ENCODE results near the gene GRAMD2B. TPM values are rescaled to one million over a fixed set of nuclear protein-coding genes. Genes with fewer than 3 reads are reported as not detected.

The GRAMD2B gene
- total RNA-seq, 1 experiment from 2014 or later = 38.3 TPM

DNA sequence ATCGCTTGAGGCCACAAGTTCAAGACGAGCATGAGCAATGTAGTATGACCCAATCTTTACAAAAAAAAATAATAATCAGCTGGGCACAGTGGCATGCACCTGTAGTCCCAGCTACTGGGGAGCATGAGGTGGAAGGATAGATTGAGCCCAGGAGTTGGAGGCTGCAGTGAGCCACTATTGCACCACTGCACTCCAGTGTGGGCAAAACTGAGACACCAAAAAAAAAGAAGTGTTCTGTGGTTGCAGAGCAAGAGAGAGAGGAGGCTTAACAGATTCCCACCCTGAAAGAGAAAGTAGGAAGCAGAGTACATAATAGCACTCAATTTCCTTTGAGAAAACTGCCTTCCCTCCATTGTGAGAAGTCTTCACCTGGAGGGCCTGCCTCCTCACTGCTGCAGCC, 119.2 kb downstream of the GRAMD2B start:
- in situ Hi-C loops (cut with HindIII; ENCODE audit: low pct_unique_long_range_greater_than_20kb, low sequenced_read_pairs) = loop anchor here (25.0 kb wide), 2 partner anchors 180 to 305 kb away; no protein-coding TSS in a partner anchor
- no peak for DNase-seq (ENCODE audit: low read depth)

DNA sequence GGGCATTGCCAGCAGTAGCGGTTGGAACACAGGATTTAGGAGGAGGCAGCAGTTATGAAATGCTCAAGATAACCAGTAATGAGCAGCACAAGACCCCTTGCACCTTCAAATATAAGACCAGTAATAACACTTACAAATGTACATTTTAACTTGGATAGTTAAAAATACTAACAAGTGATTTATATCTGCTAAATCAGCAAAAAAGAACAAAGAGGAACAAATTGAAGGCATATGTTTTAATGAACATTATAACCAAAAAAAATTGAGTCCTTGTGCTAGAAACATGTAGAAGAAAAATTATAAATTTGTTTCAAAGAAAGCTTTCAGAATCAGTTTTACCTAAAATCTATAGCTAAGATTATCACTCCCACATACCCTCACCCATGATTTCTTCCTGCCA, 119.8 kb downstream of the GRAMD2B start:
- in situ Hi-C loops (cut with HindIII; ENCODE audit: low pct_unique_long_range_greater_than_20kb, low sequenced_read_pairs) = loop anchor here (25.0 kb wide), 2 partner anchors 181 to 306 kb away; no protein-coding TSS in a partner anchor

DNA sequence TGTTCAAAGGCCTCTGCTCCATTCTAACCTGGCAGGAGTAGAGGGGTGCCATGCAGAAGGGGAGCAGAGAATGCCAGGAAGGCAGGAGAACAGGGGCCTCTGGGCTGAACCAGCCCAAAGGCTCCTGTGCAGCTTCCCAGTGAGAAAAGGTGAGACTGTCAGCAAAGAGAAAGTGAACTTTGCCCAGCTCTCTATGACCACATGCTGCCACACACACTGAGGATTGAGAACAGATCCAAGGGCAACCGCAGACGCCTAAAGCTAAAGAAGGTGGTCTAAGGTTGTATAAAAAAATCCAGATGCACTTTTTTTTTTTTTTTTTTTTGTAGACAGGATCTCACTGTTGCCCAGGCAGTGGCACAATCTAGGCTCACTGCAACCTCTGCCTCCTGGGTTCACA, 120.5 kb downstream of the GRAMD2B start:
- no peak for DNase-seq (ENCODE audit: low read depth)
- in situ Hi-C loops (cut with HindIII; ENCODE audit: low pct_unique_long_range_greater_than_20kb, low sequenced_read_pairs) = loop anchor here (25.0 kb wide), 2 partner anchors 181 to 306 kb away; no protein-coding TSS in a partner anchor

More for the DNA sequence above, 119.8 kb downstream of the GRAMD2B start:
- DNase-seq (ENCODE audit: low read depth) = no peak

Other genes with a start within 250 kb of the GRAMD2B start
- gene ALDH7A1, start 171.8 kb downstream of the GRAMD2B start, total RNA-seq (2014; rRNA removed; shearing (Covaris generic); ENCODE audit: low replicate concordance) = 30.1 and 40.1 TPM in 2 replicates
- 30.8 and 42.4 TPM in 2 replicates for gene PHAX, start 177.5 kb downstream of the GRAMD2B start, total RNA-seq (2014; rRNA removed; shearing (Covaris generic); ENCODE audit: low replicate concordance)